MM.1S (cell line): ENCODE results near the gene ADCY5.

Experiments used
- DNase-seq: peaks from one replicate; pipeline ENCODE4 v3.0.0-alpha.2; 2015
- H2AFZ ChIP-seq: fragments of 300-600 bp; sonication (generic); 2 replicates; pipeline ENCODE4 v1.6.0; 2016; ENCODE audit warnings: antibody characterized with exemption, low read length
- H3F3A ChIP-seq: fragments of 300-600 bp; sonication (generic); 2 replicates; pipeline ENCODE4 v1.6.1; 2016; ENCODE audit warnings: mild to moderate bottlenecking, antibody characterized with exemption, low read length, moderate library complexity, mixed read lengths; ENCODE audit not compliant: insufficient read depth
- H3K27ac ChIP-seq: fragments of 300-600 bp; sonication (generic); 2 replicates; pipeline ENCODE4 v1.5.1; 2016; ENCODE audit warnings: mild to moderate bottlenecking, low read length
- H3K27me3 ChIP-seq: fragments of 300-600 bp; sonication (generic); replicated peaks from 2 replicates; pipeline ENCODE4 v1.6.0; 2016; ENCODE audit warnings: low read length; ENCODE audit not compliant: insufficient read depth
- H3K36me3 ChIP-seq: fragments of 300-600 bp; sonication (generic); replicated peaks from 2 replicates; pipeline ENCODE4 v1.6.1; 2016; ENCODE audit warnings: mild to moderate bottlenecking, low read length, mixed read lengths; ENCODE audit not compliant: insufficient read depth
- H3K4me1 ChIP-seq: fragments of 300-600 bp; sonication (generic); 2 replicates; pipeline ENCODE4 v1.6.1; 2016; ENCODE audit warnings: low read length, mixed read lengths
- H3K4me2 ChIP-seq: fragments of 300-600 bp; sonication (generic); 2 replicates; pipeline ENCODE4 v1.6.0; 2016; ENCODE audit warnings: low read depth, low read length
- H3K4me3 ChIP-seq: fragments of 300-600 bp; sonication (generic); 2 replicates; pipeline ENCODE4 v1.5.1; 2016; ENCODE audit warnings: low read length, mixed read lengths
- H3K79me2 ChIP-seq: fragments of 300-600 bp; sonication (generic); 2 replicates; pipeline ENCODE4 v1.6.1; 2016; ENCODE audit warnings: mixed run types, low read length, mixed read lengths
- H3K9ac ChIP-seq: fragments of 300-600 bp; sonication (generic); 2 replicates; pipeline ENCODE4 v1.6.1; 2016; ENCODE audit warnings: low read length, mixed read lengths
- H3K9me2 ChIP-seq: fragments of 300-600 bp; sonication (generic); replicated peaks from 2 replicates; pipeline ENCODE4 v1.6.1; 2016; ENCODE audit warnings: mild to moderate bottlenecking, low read length, mixed read lengths; ENCODE audit not compliant: insufficient read depth
- H3K9me3 ChIP-seq: fragments of 300-600 bp; sonication (generic); replicated peaks from 2 replicates; pipeline ENCODE4 v1.6.1; 2016; ENCODE audit warnings: mild to moderate bottlenecking, low read length, mixed read lengths; ENCODE audit not compliant: insufficient read depth
- H4K20me1 ChIP-seq: fragments of 300-600 bp; sonication (generic); 2 replicates; pipeline ENCODE4 v1.6.1; 2016; ENCODE audit warnings: mild to moderate bottlenecking, low read length, moderate library complexity, mixed read lengths; ENCODE audit not compliant: insufficient read depth
- EZH2 ChIP-seq: fragments of 300-600 bp; sonication (generic); optimal IDR thresholded peaks from 2 replicates; pipeline ENCODE3; 2017; ENCODE audit warnings: low read depth, mild to moderate bottlenecking, antibody characterized with exemption, low read length, mixed read lengths
- EZH2phosphoT487 ChIP-seq: fragments of 300-600 bp; sonication (generic); IDR thresholded peaks from 2 replicates; pipeline ENCODE4 v1.6.1; 2018; ENCODE audit warnings: antibody characterized with exemption, low read length
- TF ChIP-seq, protein P1 (sequence below): fragments of 300-600 bp; sonication (generic); IDR thresholded peaks from 2 replicates; pipeline ENCODE4 v1.5.1; 2016; ENCODE audit warnings: antibody characterized with exemption, low read length, mixed read lengths

ADCY5 gene

DNA sequence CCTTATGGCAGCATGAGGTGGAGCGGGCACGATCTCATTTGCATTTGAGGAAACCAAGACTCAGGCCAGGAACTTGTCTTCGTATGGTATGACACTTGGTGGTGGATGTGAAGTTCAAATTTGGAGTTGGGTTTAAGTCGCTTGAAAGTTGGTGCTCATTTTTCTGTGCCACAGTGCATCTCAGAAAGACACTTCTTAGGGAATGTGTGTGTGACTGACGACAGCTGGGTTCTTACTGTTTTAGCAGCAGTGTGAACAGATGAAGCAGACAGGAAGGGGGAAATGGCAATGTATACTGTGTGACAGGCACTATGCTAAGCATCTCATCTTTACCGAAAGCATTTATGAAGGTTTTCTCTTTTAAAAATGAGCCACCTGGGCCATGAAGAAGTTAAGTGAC, 171.8 kb downstream of the ADCY5 start:
- no peak overlapping the region for H3K4me3 ChIP-seq
- H3K9me2 ChIP-seq = no peaks in the 10 kb centered on the region
- H3K27me3 ChIP-seq = no peaks in the 10 kb centered on the region
- H3K79me2 ChIP-seq = no peaks in the 10 kb centered on the region
- H3K27ac ChIP-seq = no peak overlapping the region
- no peaks in the 10 kb centered on the region for H3K9me3 ChIP-seq
- no peaks in the 10 kb centered on the region for H3K4me1 ChIP-seq
- no peak for DNase-seq
- no peaks in the 10 kb centered on the region for H4K20me1 ChIP-seq
- no peaks in the 10 kb centered on the region for H3K36me3 ChIP-seq
- H3F3A ChIP-seq = no peaks in the 10 kb centered on the region
- no peak overlapping the region for H3K4me2 ChIP-seq
- TF ChIP-seq EZH2 (no peak), EZH2phosphoT487 (no peak)
- TF ChIP-seq, protein P1, sequence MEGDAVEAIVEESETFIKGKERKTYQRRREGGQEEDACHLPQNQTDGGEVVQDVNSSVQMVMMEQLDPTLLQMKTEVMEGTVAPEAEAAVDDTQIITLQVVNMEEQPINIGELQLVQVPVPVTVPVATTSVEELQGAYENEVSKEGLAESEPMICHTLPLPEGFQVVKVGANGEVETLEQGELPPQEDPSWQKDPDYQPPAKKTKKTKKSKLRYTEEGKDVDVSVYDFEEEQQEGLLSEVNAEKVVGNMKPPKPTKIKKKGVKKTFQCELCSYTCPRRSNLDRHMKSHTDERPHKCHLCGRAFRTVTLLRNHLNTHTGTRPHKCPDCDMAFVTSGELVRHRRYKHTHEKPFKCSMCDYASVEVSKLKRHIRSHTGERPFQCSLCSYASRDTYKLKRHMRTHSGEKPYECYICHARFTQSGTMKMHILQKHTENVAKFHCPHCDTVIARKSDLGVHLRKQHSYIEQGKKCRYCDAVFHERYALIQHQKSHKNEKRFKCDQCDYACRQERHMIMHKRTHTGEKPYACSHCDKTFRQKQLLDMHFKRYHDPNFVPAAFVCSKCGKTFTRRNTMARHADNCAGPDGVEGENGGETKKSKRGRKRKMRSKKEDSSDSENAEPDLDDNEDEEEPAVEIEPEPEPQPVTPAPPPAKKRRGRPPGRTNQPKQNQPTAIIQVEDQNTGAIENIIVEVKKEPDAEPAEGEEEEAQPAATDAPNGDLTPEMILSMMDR = no peak
- no peak overlapping the region for H2AFZ ChIP-seq
- H3K9ac ChIP-seq = no peak overlapping the region

DNA sequence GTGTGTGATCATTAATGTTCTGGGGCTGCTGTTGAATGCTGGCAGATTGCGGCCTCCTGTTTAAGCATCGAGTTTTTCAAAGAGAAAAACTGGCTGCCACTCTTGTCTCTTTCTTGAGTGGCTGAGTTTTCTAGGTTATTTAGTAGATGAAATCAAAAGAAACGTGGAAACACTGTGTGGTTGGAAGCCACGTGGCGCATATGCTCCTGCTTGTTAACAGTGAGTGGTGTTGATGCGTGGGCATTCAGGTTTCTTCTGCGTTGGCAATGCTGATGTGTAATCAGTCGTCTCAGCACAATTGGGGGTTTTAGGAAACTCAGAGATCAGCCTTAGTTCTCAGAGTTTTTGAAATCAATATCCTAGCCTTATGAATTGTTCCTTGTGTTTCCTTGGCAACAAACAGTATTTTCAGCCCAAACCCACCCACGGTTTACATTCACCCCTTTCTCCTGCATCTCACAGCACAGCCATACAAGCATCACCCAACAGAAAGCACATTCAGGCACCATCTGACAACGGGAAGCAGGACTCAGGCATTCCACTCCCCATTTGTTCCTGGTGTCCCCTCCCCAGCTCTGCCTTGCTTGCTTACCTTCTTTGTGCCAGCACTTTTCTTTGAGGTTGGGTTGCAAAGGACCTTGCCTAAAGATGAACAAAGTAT, 172.4 kb downstream of the ADCY5 start:
- Histone ChIP-seq H3K9ac (no peak overlapping the region), H3K36me3 (no peaks in the 10 kb centered on the region), H3K9me3 (no peaks in the 10 kb centered on the region), H3K4me3 (no peak overlapping the region), H3K4me1 (no peaks in the 10 kb centered on the region), H3K9me2 (no peaks in the 10 kb centered on the region), H4K20me1 (no peaks in the 10 kb centered on the region), H3K27me3 (no peaks in the 10 kb centered on the region), H2AFZ (no peak overlapping the region), H3F3A (no peaks in the 10 kb centered on the region), H3K79me2 (no peaks in the 10 kb centered on the region), H3K27ac (no peak overlapping the region), H3K4me2 (no peak overlapping the region)
- no peak for DNase-seq
- TF ChIP-seq, protein P1 = no peak
- TF ChIP-seq EZH2phosphoT487 (no peak), EZH2 (no peak)

DNA sequence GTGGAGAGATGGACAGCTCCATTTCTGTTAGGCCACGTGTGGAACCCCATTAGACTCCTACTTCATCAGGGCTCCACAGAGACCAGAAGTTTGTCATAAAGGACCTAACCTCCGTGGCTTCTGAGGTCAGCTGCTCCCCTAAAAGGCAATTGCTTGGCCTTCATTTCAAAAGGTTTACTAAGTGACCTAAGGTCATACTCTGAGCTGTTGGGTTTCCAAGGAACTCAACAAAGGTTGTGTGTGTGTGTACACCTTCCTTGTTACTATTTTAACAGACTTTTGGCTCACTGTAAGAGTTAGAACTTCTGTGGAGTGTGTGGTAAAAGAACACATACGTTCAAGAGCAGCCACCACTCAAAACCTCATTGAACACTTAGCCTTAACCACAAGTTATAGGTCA, 173.2 kb downstream of the ADCY5 start:
- Histone ChIP-seq H4K20me1 (no peaks in the 10 kb centered on the region), H3F3A (no peaks in the 10 kb centered on the region), H3K4me3 (no peak overlapping the region), H3K9me2 (no peaks in the 10 kb centered on the region), H3K36me3 (no peaks in the 10 kb centered on the region), H3K27ac (no peak overlapping the region), H3K4me1 (no peaks in the 10 kb centered on the region), H2AFZ (no peak overlapping the region), H3K27me3 (no peaks in the 10 kb centered on the region), H3K9me3 (no peaks in the 10 kb centered on the region), H3K79me2 (no peaks in the 10 kb centered on the region), H3K9ac (no peak overlapping the region), H3K4me2 (no peak overlapping the region)
- no peak for DNase-seq
- TF ChIP-seq, protein P1 = no peak
- TF ChIP-seq EZH2phosphoT487 = no peak
- TF ChIP-seq EZH2 = no peak
